ENCODE data around the gene PTPRU. TPM values are rescaled to one million over a fixed set of nuclear protein-coding genes. Genes with fewer than 3 reads are reported as not detected.

PTPRU gene
- total RNA-seq, 4 donors from 2014 or later, result 5.6 to 9.7 (median 7.4) TPM

DNA sequence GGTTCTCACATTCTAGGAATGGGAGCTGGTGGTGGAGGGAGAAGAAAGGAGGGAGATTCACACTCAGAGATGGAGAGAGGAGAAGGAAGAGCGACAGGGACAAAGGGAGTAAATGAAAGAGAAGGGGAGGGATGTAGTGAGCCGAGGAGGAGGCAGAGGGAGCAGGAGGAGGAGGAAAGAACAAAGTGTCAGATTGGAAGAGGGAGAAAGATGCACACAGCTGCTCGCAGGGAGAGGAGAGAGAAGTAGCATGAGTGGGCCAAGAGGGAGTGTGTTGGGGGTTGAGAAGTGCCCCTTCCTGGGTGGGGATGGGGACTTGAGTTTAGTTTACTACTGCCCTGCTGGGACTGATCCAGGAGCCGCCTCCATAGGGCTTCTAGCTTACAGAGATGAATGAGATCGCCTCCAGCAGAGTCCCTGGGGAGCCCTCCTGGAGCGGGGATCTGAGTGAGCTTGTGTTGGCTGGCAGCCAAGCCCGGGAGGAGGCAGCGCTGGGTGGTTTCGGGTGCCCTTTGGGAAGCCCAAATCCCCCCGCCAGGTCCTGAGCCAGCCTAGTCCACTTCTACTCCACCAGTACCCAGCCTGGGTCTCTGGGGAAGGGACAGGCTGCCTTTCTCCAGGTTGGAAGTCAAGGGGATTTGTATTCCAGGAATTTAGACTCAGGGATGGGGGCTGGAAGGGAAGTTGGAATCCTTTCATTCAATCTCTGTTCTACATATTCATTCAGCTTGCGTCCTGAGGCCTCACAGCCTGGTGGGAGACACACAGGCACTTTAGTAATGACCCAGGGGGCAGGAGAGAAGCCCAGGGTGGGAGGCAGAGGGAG is 20.9 kb downstream of the PTPRU start:
- in situ Hi-C loops (cut with MboI; ENCODE audit: low pct_ligation_motif_present in 1 of 4, low pct_unique_long_range_greater_than_20kb in 1 of 4, low sequenced_read_pairs in 3 of 4), result loop anchor here in 2 of 4 donors (25.0 kb wide), 2 partner anchors 530 to 830 kb away; no protein-coding TSS in a partner anchor
- no peak overlapping the region for H3K27ac ChIP-seq
- no peaks in the 10 kb centered on the region for H3K9me3 ChIP-seq

DNA sequence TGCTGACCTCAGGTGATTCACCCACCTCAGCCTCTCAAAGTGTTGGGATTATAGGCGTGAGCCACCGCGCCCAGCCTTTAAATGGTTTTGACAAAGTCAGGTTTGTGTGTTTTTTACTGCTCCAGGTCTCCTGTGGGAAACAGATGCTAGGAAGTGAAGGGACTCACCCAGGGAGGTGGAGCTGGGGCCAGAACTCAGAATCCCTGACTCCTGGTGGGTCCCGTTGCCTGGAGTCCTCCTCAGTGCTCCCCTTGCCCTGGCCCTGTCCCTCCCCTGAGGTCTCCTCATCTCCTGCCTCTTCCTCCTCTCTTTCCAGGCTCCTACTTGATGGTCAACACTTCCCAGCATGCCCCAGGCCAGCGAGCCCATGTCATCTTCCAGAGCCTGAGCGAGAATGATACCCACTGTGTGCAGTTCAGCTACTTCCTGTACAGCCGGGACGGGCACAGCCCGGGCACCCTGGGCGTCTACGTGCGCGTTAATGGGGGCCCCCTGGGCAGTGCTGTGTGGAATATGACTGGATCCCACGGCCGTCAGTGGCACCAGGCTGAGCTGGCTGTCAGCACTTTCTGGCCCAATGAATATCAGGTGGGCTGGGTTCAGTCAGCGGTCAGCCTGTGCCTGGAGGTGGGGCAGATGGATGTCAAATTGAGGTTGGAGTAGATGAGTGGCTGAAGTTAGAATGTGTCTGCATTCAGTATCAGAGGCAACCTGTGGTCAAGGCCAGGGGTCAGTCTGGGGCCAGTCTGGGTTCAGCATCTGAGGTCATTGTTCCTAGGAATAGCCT is 22.1 kb downstream of the PTPRU start:
- Histone ChIP-seq H3K27ac (no peak overlapping the region), H3K36me3 (no peaks in the 10 kb centered on the region), H3K4me1 (peaks cover 6 to 16% (median 11%) of the 10 kb centered on the region in 4 donors), H3K9me3 (no peaks in the 10 kb centered on the region), H3K4me3 (no peak overlapping the region), H3K27me3 (peaks cover 29% of the 10 kb centered on the region)
- intact Hi-C loops (cut with DNase I; ENCODE audit: low total_unique reads), result no loop called here
- no peak for TF ChIP-seq POLR2AphosphoS5 (IDR thresholded peaks at IDR 0.05)
- TF ChIP-seq, protein P1, sequence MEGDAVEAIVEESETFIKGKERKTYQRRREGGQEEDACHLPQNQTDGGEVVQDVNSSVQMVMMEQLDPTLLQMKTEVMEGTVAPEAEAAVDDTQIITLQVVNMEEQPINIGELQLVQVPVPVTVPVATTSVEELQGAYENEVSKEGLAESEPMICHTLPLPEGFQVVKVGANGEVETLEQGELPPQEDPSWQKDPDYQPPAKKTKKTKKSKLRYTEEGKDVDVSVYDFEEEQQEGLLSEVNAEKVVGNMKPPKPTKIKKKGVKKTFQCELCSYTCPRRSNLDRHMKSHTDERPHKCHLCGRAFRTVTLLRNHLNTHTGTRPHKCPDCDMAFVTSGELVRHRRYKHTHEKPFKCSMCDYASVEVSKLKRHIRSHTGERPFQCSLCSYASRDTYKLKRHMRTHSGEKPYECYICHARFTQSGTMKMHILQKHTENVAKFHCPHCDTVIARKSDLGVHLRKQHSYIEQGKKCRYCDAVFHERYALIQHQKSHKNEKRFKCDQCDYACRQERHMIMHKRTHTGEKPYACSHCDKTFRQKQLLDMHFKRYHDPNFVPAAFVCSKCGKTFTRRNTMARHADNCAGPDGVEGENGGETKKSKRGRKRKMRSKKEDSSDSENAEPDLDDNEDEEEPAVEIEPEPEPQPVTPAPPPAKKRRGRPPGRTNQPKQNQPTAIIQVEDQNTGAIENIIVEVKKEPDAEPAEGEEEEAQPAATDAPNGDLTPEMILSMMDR (IDR thresholded peaks at IDR 0.05), result no peak
- in situ Hi-C loops (cut with MboI; ENCODE audit: low pct_ligation_motif_present in 1 of 4, low pct_unique_long_range_greater_than_20kb in 1 of 4, low sequenced_read_pairs in 3 of 4), result loop anchor here in 2 of 4 donors (25.0 kb wide), 2 partner anchors 529 to 829 kb away; no protein-coding TSS in a partner anchor
- 60 to 77% methylated on average over 4 to 16 of the region's 16 CpGs for WGBS, 2 donors (ENCODE audit: low coverage in 1 of 2)
- DNase-seq, result no peak

More for the DNA sequence above, 20.9 kb downstream of the PTPRU start:
- intact Hi-C loops (cut with DNase I; ENCODE audit: low total_unique reads), result no loop called here
- Histone ChIP-seq H3K4me3 (no peak overlapping the region), H3K36me3 (no peaks in the 10 kb centered on the region), H3K4me1 (peaks cover 6 to 16% (median 11%) of the 10 kb centered on the region in 4 donors), H3K27me3 (peaks cover 29% of the 10 kb centered on the region)
- 44 to 55% methylated on average over 4 to 11 of the region's 11 CpGs for WGBS, 2 donors (ENCODE audit: low coverage in 1 of 2)
- no peak for DNase-seq
- no peak for TF ChIP-seq POLR2AphosphoS5 (IDR thresholded peaks at IDR 0.05)
- no peak for TF ChIP-seq POLR2A (IDR thresholded peaks at IDR 0.05)
- TF ChIP-seq, protein P1 (IDR thresholded peaks at IDR 0.05), result no peak
- no peak for TF ChIP-seq EP300 (IDR thresholded peaks at IDR 0.05; ENCODE audit: low read depth)

DNA sequence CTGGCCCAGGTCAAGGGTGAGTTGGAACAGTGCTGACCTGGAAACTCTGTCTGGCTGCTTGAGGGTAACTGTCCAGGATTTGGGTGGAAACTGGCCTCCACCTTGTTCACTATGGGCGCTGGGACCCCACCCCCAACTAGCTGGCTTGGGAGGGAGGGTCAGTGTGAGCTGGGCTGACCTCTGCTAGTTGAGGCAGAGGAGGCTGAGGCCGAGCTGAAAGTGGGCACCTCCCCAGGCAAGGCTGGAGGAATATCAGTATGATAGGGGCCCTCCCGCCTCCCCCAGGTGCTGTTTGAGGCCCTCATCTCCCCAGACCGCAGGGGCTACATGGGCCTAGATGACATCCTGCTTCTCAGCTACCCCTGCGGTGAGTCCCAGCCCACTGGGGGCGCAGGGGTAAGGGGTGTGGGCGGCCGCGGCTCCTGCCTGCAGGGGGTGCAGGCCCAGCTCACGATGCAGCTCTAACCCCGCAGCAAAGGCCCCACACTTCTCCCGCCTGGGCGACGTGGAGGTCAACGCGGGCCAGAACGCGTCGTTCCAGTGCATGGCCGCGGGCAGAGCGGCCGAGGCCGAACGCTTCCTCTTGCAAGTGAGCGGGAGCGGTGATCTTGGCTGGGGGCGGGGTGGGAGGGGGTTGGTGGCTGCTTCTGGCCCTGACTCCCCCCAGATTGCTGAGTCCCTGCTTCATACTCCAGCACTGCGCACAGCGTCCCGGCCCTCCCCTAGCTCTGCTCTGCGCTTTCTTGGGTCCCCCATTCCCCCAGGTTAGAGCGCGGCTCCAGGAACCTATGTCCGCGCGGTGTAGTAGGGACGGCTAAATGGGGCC is 22.9 kb downstream of the PTPRU start:
- in situ Hi-C loops (cut with MboI; ENCODE audit: low pct_ligation_motif_present in 1 of 4, low pct_unique_long_range_greater_than_20kb in 1 of 4, low sequenced_read_pairs in 3 of 4), result loop anchor here in 2 of 4 donors (25.0 kb wide), 2 partner anchors 528 to 828 kb away; no protein-coding TSS in a partner anchor
- H3K9me3 ChIP-seq, result no peaks in the 10 kb centered on the region
- H3K36me3 ChIP-seq, result no peaks in the 10 kb centered on the region
- H3K4me1 ChIP-seq, result peaks cover 6 to 16% (median 11%) of the 10 kb centered on the region in 4 donors
- H3K27me3 ChIP-seq, result peaks cover 29% of the 10 kb centered on the region
- intact Hi-C loops (cut with DNase I; ENCODE audit: low total_unique reads), result no loop called here
- 33% methylated on average over 18 of the region's 38 CpGs; no CpG with 5 or more reads in 1 of the 2 donors for WGBS, 2 donors (ENCODE audit: low coverage in 1 of 2)
- H3K27ac ChIP-seq, result peak overlapping the region in 2 of 4 donors; percentile 26 to 35
- H3K4me3 ChIP-seq, result peak overlapping the region; percentile 11 to 57 (median 37)
- no peak for TF ChIP-seq POLR2A (IDR thresholded peaks at IDR 0.05)
- TF ChIP-seq, protein P1 (IDR thresholded peaks at IDR 0.05), result no peak
- TF ChIP-seq EP300 (IDR thresholded peaks at IDR 0.05; ENCODE audit: low read depth), result no peak
- no peak for TF ChIP-seq POLR2AphosphoS5 (IDR thresholded peaks at IDR 0.05)
- DNase-seq, result no peak

All from transverse colon (tissue), 4 donors.